Ovary (tissue), 9 donors: ENCODE data around the gene CAMTA1. TPM values are rescaled to one million over a fixed set of nuclear protein-coding genes. Genes with fewer than 3 reads are reported as not detected.

Experiments used
- DNase-seq, 5 donors: peaks; one replicate each; pipeline ENCODE4 v3.0.0-alpha.2; 2019 to 2020
- H3K27ac ChIP-seq, 2 donors: fragments of 200-600 bp; one replicate each; pipeline versions ENCODE4 v1.5.1 to v1.8.0; 2019 to 2022
- H3K27me3 ChIP-seq: fragments of 200-600 bp; one replicate; pipeline ENCODE4 v1.8.0; 2022
- H3K36me3 ChIP-seq: fragments of 200-600 bp; sonication (generic); one replicate; pipeline ENCODE4 v1.5.1; 2019
- H3K4me1 ChIP-seq: one replicate; pipeline ENCODE4 v1.8.1; 2013; ENCODE audit warnings: mild to moderate bottlenecking, moderate library complexity; ENCODE audit not compliant: insufficient read depth
- H3K4me3 ChIP-seq: fragments of 200-600 bp; sonication (generic); one replicate; pipeline ENCODE4 v1.5.1; 2017
- H3K9me3 ChIP-seq, 2 donors: fragments of 200-600 bp in 1 of 2; sonication (generic) in 1 of 2; one replicate each; pipeline versions ENCODE4 v1.5.1 to v1.8.1; 2013 to 2019; ENCODE audit warnings: mild to moderate bottlenecking in 1 of 2, moderate library complexity in 1 of 2
- EP300 ChIP-seq: sonication (generic); formaldehyde crosslinking; IDR thresholded peaks from one replicate; pipeline ENCODE4 v1.6.1; 2017; ENCODE audit warnings: antibody characterized with exemption
- POLR2A ChIP-seq: fragments of 450-650 bp; IDR thresholded peaks from one replicate; pipeline ENCODE4 v1.6.1; 2017; ENCODE audit warnings: antibody characterized with exemption, mild to moderate bottlenecking, moderate library complexity
- WGBS, 3 donors: extraction: QIAGEN DNeasy Blood & Tissue Kit in 1 of 3; methylation state at CpG; one replicate each; pipeline versions ENCODE4 v1.1.5 to v1.1.7; 2013 to 2017; 5-methylcytosine and 5-hydroxymethylcytosine counted together
- intact Hi-C, 4 donors: fragments of 100-400 bp; cut with DNase I; formaldehyde crosslinking; loops; one replicate each; pipeline versions ENCODE4 v1.11.0 to v1.15.1; 2022 to 2023
- polyA plus RNA-seq, 2 donors: library from polyadenylated mRNA; stranded (reverse); fragments of 200-250 nt in 1 of 2; fragments of 350-450 nt in 1 of 2; fragmentation: Illumina TruSeq in 1 of 2; extraction: RNeasy Lipid Tissue Mini Kit (QIAGEN cat#74804) in 1 of 2; gene quantifications; one replicate each; pipeline ENCODE4 v1.2.3, GENCODE V29; 2013 to 2014
- total RNA-seq, 7 donors: library from RNA; depleted of rRNA in 2 of 7; stranded (reverse); fragments of >200 nt in 2 of 7; fragmentation: NEBNext Ultra II Directional in 3 of 7; extraction: Animal tissue kit (Norgen Biotek cat#: 25700) in 3 of 7; gene quantifications; one replicate each; pipeline versions ENCODE4 v1.1.0 to v1.2.4, GENCODE V29; 2016 to 2023
- TF ChIP-seq, protein P1 (sequence below), 3 donors: fragments of 450-650 bp in 2 of 3; fragments of 200-600 bp in 1 of 3; IDR thresholded peaks; one replicate each; pipeline versions ENCODE4 v1.5.1 to v1.8.0; 2016 to 2022; ENCODE audit warnings: antibody characterized with exemption in 3 of 3, mild to moderate bottlenecking in 1 of 3
- donor health status: DM: no; HTN: no; CAD: no; lungs with moderate emphysema.
- donor health status: DM: no; HTN: no; CAD: no.
- donor health status: Bipolar disorder and iron deficiency.
- donor health status: DM: yes; HTN: yes; CAD: no.
- donor health status: DM: no; HTN: no; CAD: no.
- donor health status: DM: yes; HTN: yes; CAD: no.

Gene CAMTA1
- total and polyA plus RNA-seq, 9 donors, result 51.1 to 150 (median 67.4) TPM

DNA sequence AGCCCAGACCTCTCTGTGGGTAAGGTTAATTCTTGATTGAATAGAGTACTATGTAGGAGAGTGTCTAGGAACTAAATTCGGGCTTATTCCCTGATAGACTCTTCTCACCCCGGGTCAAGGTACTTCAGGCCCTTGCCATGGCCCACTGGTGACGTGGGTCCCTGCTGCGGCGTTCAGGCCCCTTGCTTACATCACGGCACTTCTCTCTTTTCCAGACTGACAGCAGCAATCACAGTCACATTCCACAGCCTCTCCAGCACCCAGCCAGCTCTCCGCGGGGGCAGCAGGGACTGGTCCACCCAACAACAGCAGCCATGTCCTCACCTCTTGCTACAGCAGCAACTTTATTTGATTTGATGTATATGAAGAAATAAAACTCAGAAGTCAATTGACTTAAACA is 584.6 kb downstream of the CAMTA1 start:
- Histone ChIP-seq H3K27me3 (no peaks in the 10 kb centered on the region), H3K9me3 (no peaks in the 10 kb centered on the region), H3K4me1 (peaks cover 2% of the 10 kb centered on the region), H3K36me3 (no peaks in the 10 kb centered on the region), H3K4me3 (no peak overlapping the region), H3K27ac (no peak overlapping the region)
- intact Hi-C loops, result no loop called here
- TF ChIP-seq POLR2A (no peak), EP300 (no peak)
- TF ChIP-seq, protein P1, sequence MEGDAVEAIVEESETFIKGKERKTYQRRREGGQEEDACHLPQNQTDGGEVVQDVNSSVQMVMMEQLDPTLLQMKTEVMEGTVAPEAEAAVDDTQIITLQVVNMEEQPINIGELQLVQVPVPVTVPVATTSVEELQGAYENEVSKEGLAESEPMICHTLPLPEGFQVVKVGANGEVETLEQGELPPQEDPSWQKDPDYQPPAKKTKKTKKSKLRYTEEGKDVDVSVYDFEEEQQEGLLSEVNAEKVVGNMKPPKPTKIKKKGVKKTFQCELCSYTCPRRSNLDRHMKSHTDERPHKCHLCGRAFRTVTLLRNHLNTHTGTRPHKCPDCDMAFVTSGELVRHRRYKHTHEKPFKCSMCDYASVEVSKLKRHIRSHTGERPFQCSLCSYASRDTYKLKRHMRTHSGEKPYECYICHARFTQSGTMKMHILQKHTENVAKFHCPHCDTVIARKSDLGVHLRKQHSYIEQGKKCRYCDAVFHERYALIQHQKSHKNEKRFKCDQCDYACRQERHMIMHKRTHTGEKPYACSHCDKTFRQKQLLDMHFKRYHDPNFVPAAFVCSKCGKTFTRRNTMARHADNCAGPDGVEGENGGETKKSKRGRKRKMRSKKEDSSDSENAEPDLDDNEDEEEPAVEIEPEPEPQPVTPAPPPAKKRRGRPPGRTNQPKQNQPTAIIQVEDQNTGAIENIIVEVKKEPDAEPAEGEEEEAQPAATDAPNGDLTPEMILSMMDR (IDR thresholded peaks at IDR 0.05), result no peak
- 80 to 91% (median 86%) methylated on average over 8 of the region's 8 CpGs for WGBS, 3 donors
- DNase-seq, result no peak

DNA sequence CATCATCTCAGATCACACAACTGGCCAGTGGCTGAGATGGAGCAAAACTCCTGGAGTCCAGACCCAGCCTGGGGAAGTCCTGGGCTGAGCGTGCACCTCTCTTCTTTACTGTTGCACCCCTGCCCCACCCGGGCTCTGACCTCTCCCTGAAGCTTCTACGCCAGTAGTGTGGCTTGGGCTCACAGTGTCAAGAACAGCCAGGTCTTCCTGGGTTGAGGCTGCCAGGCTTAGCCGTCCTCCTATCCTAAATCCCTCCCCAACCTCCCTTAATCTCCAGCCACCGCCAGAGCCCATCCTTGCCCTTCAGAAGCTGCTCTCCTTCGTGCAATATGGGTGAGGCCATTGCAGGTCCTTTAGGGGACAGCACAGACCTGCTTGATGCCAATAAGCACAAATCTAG is 586.7 kb downstream of the CAMTA1 start:
- intact Hi-C loops, result no loop called here
- no peak overlapping the region for H3K27ac ChIP-seq
- peaks cover 4% of the 10 kb centered on the region for H3K4me1 ChIP-seq
- WGBS, 3 donors, result 83 to 88% (median 85%) methylated on average over 6 of the region's 6 CpGs
- no peaks in the 10 kb centered on the region for H3K9me3 ChIP-seq
- H3K4me3 ChIP-seq, result no peak overlapping the region
- no peaks in the 10 kb centered on the region for H3K27me3 ChIP-seq
- H3K36me3 ChIP-seq, result no peaks in the 10 kb centered on the region
- no peak for DNase-seq
- no peak for TF ChIP-seq POLR2A
- no peak for TF ChIP-seq EP300
- TF ChIP-seq, protein P1 (IDR thresholded peaks at IDR 0.05), result no peak

DNA sequence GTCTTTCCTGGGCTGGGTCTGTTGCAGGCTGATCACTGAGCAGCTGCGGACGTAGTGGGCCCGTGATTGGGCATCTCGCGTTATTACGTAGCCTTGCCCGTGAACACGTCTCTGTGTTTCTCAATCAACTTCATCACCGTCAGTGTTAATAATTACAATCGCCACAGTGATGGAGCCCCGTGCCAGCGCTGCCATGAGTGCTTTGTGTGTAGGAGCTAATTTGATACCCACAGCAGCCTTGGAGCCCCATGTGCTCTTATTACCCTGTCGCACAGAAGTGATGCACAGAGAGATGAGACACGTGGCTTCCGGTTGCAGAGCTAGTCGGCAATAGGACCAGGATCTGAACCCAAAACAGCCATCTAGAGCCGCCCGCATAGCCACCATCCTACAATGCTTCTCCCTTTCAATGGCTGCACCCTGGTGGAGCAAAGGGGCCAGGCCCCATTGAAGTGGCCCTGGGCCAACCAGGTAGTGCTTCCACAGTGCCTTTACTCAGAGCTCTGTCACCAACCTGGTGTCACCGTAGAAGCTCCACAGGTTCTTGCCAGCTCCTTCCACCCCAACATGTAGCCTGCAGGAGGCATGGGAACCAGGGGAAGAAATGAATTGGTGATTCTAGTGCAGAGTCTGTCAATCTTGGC is 587.3 kb downstream of the CAMTA1 start:
- 93 to 97% (median 96%) methylated on average over 19 of the region's 19 CpGs for WGBS, 3 donors
- Histone ChIP-seq H3K27ac (no peak overlapping the region), H3K36me3 (no peaks in the 10 kb centered on the region), H3K4me1 (peaks cover 4% of the 10 kb centered on the region), H3K9me3 (no peaks in the 10 kb centered on the region), H3K27me3 (no peaks in the 10 kb centered on the region), H3K4me3 (no peak overlapping the region)
- no peak for DNase-seq
- intact Hi-C loops, result no loop called here
- TF ChIP-seq EP300 (no peak), POLR2A (no peak)
- TF ChIP-seq, protein P1 (IDR thresholded peaks at IDR 0.05), result no peak

DNA sequence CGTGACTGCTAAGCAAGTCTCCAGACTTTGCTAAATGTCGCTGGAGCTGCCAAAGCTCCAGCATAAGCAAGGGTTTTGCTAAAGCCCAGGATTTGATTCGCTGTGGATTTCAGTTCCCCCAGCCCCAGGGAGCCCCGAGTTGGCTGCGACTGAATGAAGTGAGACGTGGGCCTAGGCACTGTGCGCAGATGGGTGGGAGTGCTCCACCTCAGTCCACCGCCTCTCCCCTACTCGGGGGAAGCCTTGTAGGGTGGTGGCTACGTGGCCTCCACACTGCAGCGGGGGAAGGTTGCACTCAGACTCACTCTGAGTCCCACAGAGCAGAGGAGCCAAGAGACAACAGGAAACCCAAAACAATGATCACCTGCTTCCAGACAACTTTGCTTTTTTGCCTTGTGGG is 588.0 kb downstream of the CAMTA1 start:
- H3K36me3 ChIP-seq, result no peaks in the 10 kb centered on the region
- WGBS, 3 donors, result 80 to 85% (median 83%) methylated on average over 11 of the region's 11 CpGs
- H3K4me1 ChIP-seq, result peaks cover 4% of the 10 kb centered on the region
- H3K9me3 ChIP-seq, result no peaks in the 10 kb centered on the region
- no peak for DNase-seq
- no peaks in the 10 kb centered on the region for H3K27me3 ChIP-seq
- no peak overlapping the region for H3K4me3 ChIP-seq
- no peak overlapping the region for H3K27ac ChIP-seq
- TF ChIP-seq, protein P1 (IDR thresholded peaks at IDR 0.05), result no peak
- no peak for TF ChIP-seq EP300
- TF ChIP-seq POLR2A, result no peak
- intact Hi-C loops, result no loop called here
